Neuronal stem cell (in vitro differentiated cells): ENCODE data around the gene CAMK1D.
A peak's percentile ranks its signal among the peaks of the same experiment; 100 is the strongest.

ENCODE experiments used
- DNase-seq: peaks from one replicate; pipeline ENCODE4 v3.0.0-alpha.2; 2013; ENCODE audit warnings: low spot score
- H2AFZ ChIP-seq: one replicate; pipeline ENCODE4 v1.6.1; 2013; ENCODE audit warnings: mild to moderate bottlenecking, low read length, inconsistent platforms
- H2AK5ac ChIP-seq: 2 replicates; pipeline ENCODE4 v1.6.1; 2013; ENCODE audit warnings: low read depth, mild to moderate bottlenecking, inconsistent platforms, low read length, moderate library complexity, mixed read lengths
- H2BK120ac ChIP-seq: 2 replicates; pipeline ENCODE4 v1.6.1; 2013; ENCODE audit warnings: low read depth, mild to moderate bottlenecking, inconsistent platforms, low read length, moderate library complexity, mixed read lengths
- H2BK12ac ChIP-seq: one replicate; pipeline ENCODE4 v1.6.1; 2013; ENCODE audit warnings: low read length, inconsistent platforms
- H2BK15ac ChIP-seq: 2 replicates; pipeline ENCODE4 v1.6.1; 2013; ENCODE audit warnings: mild to moderate bottlenecking, low read length, inconsistent platforms, mixed read lengths
- H2BK5ac ChIP-seq: one replicate; pipeline ENCODE4 v1.6.1; 2013; ENCODE audit warnings: inconsistent platforms, mild to moderate bottlenecking, low read length, moderate library complexity
- H3K14ac ChIP-seq: one replicate; pipeline ENCODE4 v1.6.1; 2013; ENCODE audit warnings: low read length, inconsistent platforms
- H3K18ac ChIP-seq: 2 replicates; pipeline ENCODE4 v1.6.1; 2013; ENCODE audit warnings: low read length, inconsistent platforms
- H3K23ac ChIP-seq: 2 replicates; pipeline ENCODE4 v1.6.1; 2013; ENCODE audit warnings: low read depth, mild to moderate bottlenecking, mixed read lengths, low read length, inconsistent platforms; ENCODE audit not compliant: poor library complexity
- H3K27ac ChIP-seq: replicated peaks from 3 replicates; pipeline ENCODE4 v1.5.1; 2013; ENCODE audit warnings: low read length, inconsistent platforms
- H3K27me3 ChIP-seq, 3 experiments: 2 replicates each; pipeline ENCODE4 v1.6.1; 2013; ENCODE audit warnings: low read length in 3 of 3, mild to moderate bottlenecking in 2 of 3, inconsistent platforms in 1 of 3, low read depth in 1 of 3, mixed read lengths in 1 of 3, moderate library complexity in 1 of 3; ENCODE audit not compliant: control insufficient read depth in 3 of 3, insufficient read depth in 3 of 3
- H3K36me3 ChIP-seq, 2 donors: replicated peaks in 1 of 2; 2 replicates each; pipeline ENCODE4 v1.6.1; 2013; ENCODE audit warnings: low read length in 2 of 2; ENCODE audit not compliant: control insufficient read depth in 2 of 2, insufficient read depth in 2 of 2
- H3K4ac ChIP-seq: 2 replicates; pipeline ENCODE4 v1.6.1; 2013; ENCODE audit warnings: inconsistent platforms, mild to moderate bottlenecking, low read length, moderate library complexity
- H3K4me1 ChIP-seq, 2 donors: 1 replicate in 1 of 2; 2 replicates in 1 of 2; pipeline ENCODE4 v1.6.1; 2013; ENCODE audit warnings: low read length in 2 of 2, low read depth in 1 of 2; ENCODE audit not compliant: control insufficient read depth in 2 of 2, insufficient read depth in 1 of 2
- H3K4me2 ChIP-seq: one replicate; pipeline ENCODE4 v1.6.1; 2013; ENCODE audit warnings: mild to moderate bottlenecking, low read length, inconsistent platforms; ENCODE audit not compliant: insufficient read depth, poor library complexity, severe bottlenecking
- H3K4me3 ChIP-seq, 2 donors: 2 replicates each; pipeline ENCODE4 v1.5.1; 2013; ENCODE audit warnings: low read length in 2 of 2, mild to moderate bottlenecking in 2 of 2, inconsistent platforms in 1 of 2, moderate library complexity in 1 of 2
- H3K79me1 ChIP-seq: one replicate; pipeline ENCODE4 v1.6.1; 2013; ENCODE audit warnings: low read depth, mild to moderate bottlenecking, inconsistent platforms, low read length, moderate library complexity
- H3K9ac ChIP-seq: one replicate; pipeline ENCODE4 v1.6.1; 2013; ENCODE audit warnings: mild to moderate bottlenecking, low read depth, low read length, inconsistent platforms; ENCODE audit not compliant: poor library complexity
- H3K9me3 ChIP-seq, 2 donors: replicated peaks in 1 of 2; 2 replicates each; pipeline versions ENCODE3 to v1.6.1; 2013; ENCODE audit warnings: low read length in 2 of 2, mild to moderate bottlenecking in 2 of 2, inconsistent platforms in 1 of 2, low read depth in 1 of 2, mixed read lengths in 1 of 2, moderate library complexity in 1 of 2; ENCODE audit not compliant: control insufficient read depth in 2 of 2, insufficient read depth in 1 of 2
- H4K8ac ChIP-seq: one replicate; pipeline ENCODE4 v1.6.1; 2013; ENCODE audit warnings: low read depth, mild to moderate bottlenecking, inconsistent platforms, low read length, moderate library complexity
- H4K91ac ChIP-seq: one replicate; pipeline ENCODE4 v1.6.1; 2013; ENCODE audit warnings: low read length, low read depth, mild to moderate bottlenecking, inconsistent platforms; ENCODE audit not compliant: poor library complexity
- WGBS, 2 donors: extraction: QIAGEN DNeasy Blood & Tissue Kit; methylation state at CpG; one replicate each; pipeline ENCODE4 v1.1.7; 2013; ENCODE audit warnings: missing lambda C conversion rate in 2 of 2, mixed read lengths in 1 of 2; ENCODE audit not compliant: insufficient read length in 2 of 2, insufficient replicate concordance in 1 of 2; ENCODE audit errors: extremely low coverage in 2 of 2; 5-methylcytosine and 5-hydroxymethylcytosine counted together

Gene CAMK1D

GRCh38 chr10:12758271-12758670 lies 408.9 kb downstream of the CAMK1D start:
- Histone ChIP-seq H4K8ac (no peak overlapping the region), H3K9me3 (peaks cover 0 to 3% of the 10 kb centered on the region in 2 donors), H4K91ac (no peak overlapping the region), H3K27ac (no peak overlapping the region), H2BK15ac (no peak overlapping the region), H2AFZ (no peak overlapping the region), H3K9ac (no peak overlapping the region), H3K23ac (no peak overlapping the region), H2BK5ac (no peak overlapping the region), H3K18ac (no peak overlapping the region), H3K36me3 (no peaks in the 10 kb centered on the region), H3K14ac (no peak overlapping the region), H3K79me1 (no peaks in the 10 kb centered on the region), H3K4me2 (no peak overlapping the region), H2BK12ac (no peak overlapping the region), H2BK120ac (no peak overlapping the region), H3K4ac (no peak overlapping the region), H3K4me1 (no peaks in the 10 kb centered on the region), H3K27me3 (no peaks in the 10 kb centered on the region), H3K4me3 (no peak overlapping the region), H2AK5ac (no peak overlapping the region)
- DNase-seq = no peak
- no CpG with 5 or more reads among the region's 2 CpGs for WGBS, 2 donors

GRCh38 chr10:12766223-12766622 lies 416.9 kb downstream of the CAMK1D start:
- no peak overlapping the region for H4K91ac ChIP-seq
- no peak overlapping the region for H3K27ac ChIP-seq
- no CpG with 5 or more reads among the region's 5 CpGs for WGBS, 2 donors
- H3K9me3 ChIP-seq = no peaks in the 10 kb centered on the region
- no peak overlapping the region for H2BK120ac ChIP-seq
- no peak overlapping the region for H3K9ac ChIP-seq
- no peak overlapping the region for H3K4me3 ChIP-seq
- H3K79me1 ChIP-seq = no peaks in the 10 kb centered on the region
- no peak overlapping the region for H3K4ac ChIP-seq
- no peak overlapping the region for H3K18ac ChIP-seq
- H2BK5ac ChIP-seq = no peak overlapping the region
- no peak overlapping the region for H2AFZ ChIP-seq
- no peak for DNase-seq
- no peak overlapping the region for H2AK5ac ChIP-seq
- H3K4me1 ChIP-seq = peaks cover 14 to 24% of the 10 kb centered on the region in 2 donors
- no peak overlapping the region for H2BK12ac ChIP-seq
- H3K4me2 ChIP-seq = no peak overlapping the region
- H2BK15ac ChIP-seq = no peak overlapping the region
- H4K8ac ChIP-seq = no peak overlapping the region
- H3K14ac ChIP-seq = no peak overlapping the region
- H3K27me3 ChIP-seq = no peaks in the 10 kb centered on the region
- no peaks in the 10 kb centered on the region for H3K36me3 ChIP-seq
- no peak overlapping the region for H3K23ac ChIP-seq

GRCh38 chr10:12768156-12769100 lies 419.1 kb downstream of the CAMK1D start:
- H3K27ac ChIP-seq = no peak overlapping the region
- no peak overlapping the region for H3K23ac ChIP-seq
- peak overlapping the region in 1 of 2 donors; percentile 28 for H3K4me3 ChIP-seq
- H4K91ac ChIP-seq = no peak overlapping the region
- no peak overlapping the region for H2BK12ac ChIP-seq
- no peak overlapping the region for H2BK15ac ChIP-seq
- no peak overlapping the region for H4K8ac ChIP-seq
- no peaks in the 10 kb centered on the region for H3K27me3 ChIP-seq
- WGBS, 2 donors = no CpG with 5 or more reads among the region's 16 CpGs
- H3K36me3 ChIP-seq = no peaks in the 10 kb centered on the region
- H3K4ac ChIP-seq = no peak overlapping the region
- no peak overlapping the region for H3K14ac ChIP-seq
- no peak overlapping the region for H3K4me2 ChIP-seq
- no peak overlapping the region for H2BK5ac ChIP-seq
- no peaks in the 10 kb centered on the region for H3K9me3 ChIP-seq
- H3K79me1 ChIP-seq = no peaks in the 10 kb centered on the region
- H2AK5ac ChIP-seq = no peak overlapping the region
- H2BK120ac ChIP-seq = no peak overlapping the region
- DNase-seq = no peak
- no peak overlapping the region for H3K9ac ChIP-seq
- H3K4me1 ChIP-seq = peaks cover 14 to 24% of the 10 kb centered on the region in 2 donors
- H2AFZ ChIP-seq = peak overlapping the region; percentile 79
- no peak overlapping the region for H3K18ac ChIP-seq

GRCh38 chr10:12769323-12770044 lies 420.1 kb downstream of the CAMK1D start:
- Histone ChIP-seq H2AFZ (peak overlapping the region; percentile 79), H2BK5ac (no peak overlapping the region), H2BK15ac (no peak overlapping the region), H3K4me3 (no peak overlapping the region), H3K9me3 (no peaks in the 10 kb centered on the region), H3K18ac (no peak overlapping the region), H2BK120ac (no peak overlapping the region), H3K36me3 (no peaks in the 10 kb centered on the region), H2AK5ac (no peak overlapping the region), H3K4me1 (peaks cover 18 to 28% of the 10 kb centered on the region in 2 donors), H3K4me2 (no peak overlapping the region), H3K79me1 (no peaks in the 10 kb centered on the region), H3K14ac (no peak overlapping the region), H3K27me3 (no peaks in the 10 kb centered on the region), H3K27ac (no peak overlapping the region), H3K4ac (no peak overlapping the region), H3K9ac (no peak overlapping the region), H4K91ac (no peak overlapping the region), H3K23ac (no peak overlapping the region), H2BK12ac (no peak overlapping the region), H4K8ac (no peak overlapping the region)
- WGBS, 2 donors = no CpG with 5 or more reads among the region's 14 CpGs
- DNase-seq = no peak
